Stimulated activated CD4-positive, alpha-beta T cell treated with anti-CD3 and anti-CD28 coated beads, TNF-alpha, amount 100 ng/mL, for 24 hours (primary cell): ENCODE results near the gene NCKAP5.

ENCODE experiments used
- DNase-seq, 3 experiments: peaks; one replicate each; pipeline ENCODE4 v3.0.0-alpha.2; 2020; ENCODE audit warnings: low read depth in 3 of 3

Gene NCKAP5

GRCh38 chr2:132883430-132883829, 684.8 kb downstream of the NCKAP5 start:
- DNase-seq: no peak

GRCh38 chr2:132881546-132881945, 686.7 kb downstream of the NCKAP5 start:
- DNase-seq: no peak

- no peak for DNase-seq
These were observed 690.3 kb downstream of the NCKAP5 start for GRCh38 chr2:132877923-132878322.

- no peak for DNase-seq
These were observed 691.4 kb downstream of the NCKAP5 start for GRCh38 chr2:132876745-132877391.

- DNase-seq: no peak
These were observed 693.1 kb downstream of the NCKAP5 start for GRCh38 chr2:132875193-132875592.

- no peak for DNase-seq
These were observed 694.5 kb downstream of the NCKAP5 start for GRCh38 chr2:132873738-132874137.

GRCh38 chr2:132871831-132872230, 696.4 kb downstream of the NCKAP5 start:
- DNase-seq: no peak

GRCh38 chr2:132863961-132864360, 704.3 kb downstream of the NCKAP5 start:
- DNase-seq: no peak

- DNase-seq: no peak
These were observed 708.0 kb downstream of the NCKAP5 start for GRCh38 chr2:132860220-132860619.

- no peak for DNase-seq
These were observed 708.7 kb downstream of the NCKAP5 start for GRCh38 chr2:132859590-132859989.

- no peak for DNase-seq
These were observed 710.9 kb downstream of the NCKAP5 start for GRCh38 chr2:132857319-132857718.

- no peak for DNase-seq
These were observed 717.6 kb downstream of the NCKAP5 start for GRCh38 chr2:132850688-132851087.

GRCh38 chr2:132849118-132849517, 719.1 kb downstream of the NCKAP5 start:
- no peak for DNase-seq

GRCh38 chr2:132845339-132845738, 722.9 kb downstream of the NCKAP5 start:
- no peak for DNase-seq

GRCh38 chr2:132844585-132844984, 723.7 kb downstream of the NCKAP5 start:
- DNase-seq: no peak

- DNase-seq: no peak
These were observed 730.5 kb downstream of the NCKAP5 start for GRCh38 chr2:132837769-132838168.

GRCh38 chr2:132830321-132830827, 737.9 kb downstream of the NCKAP5 start:
- no peak for DNase-seq

- DNase-seq: no peak
These were observed 742.7 kb downstream of the NCKAP5 start for GRCh38 chr2:132825601-132826000.

GRCh38 chr2:132824716-132825115, 743.5 kb downstream of the NCKAP5 start:
- DNase-seq: no peak

- DNase-seq: no peak
These were observed 752.0 kb downstream of the NCKAP5 start for GRCh38 chr2:132816234-132816633.

- DNase-seq: no peak
These were observed 752.7 kb downstream of the NCKAP5 start for GRCh38 chr2:132815516-132815915.

GRCh38 chr2:132814651-132815050, 753.6 kb downstream of the NCKAP5 start:
- DNase-seq: no peak

GRCh38 chr2:132813422-132813821, 754.8 kb downstream of the NCKAP5 start:
- no peak for DNase-seq
